CD4-positive, alpha-beta T cell treated with Interleukin-10 for 1 hour (primary cell): ENCODE data around the gene GSTT4.
"Not testable (repeated sequence)": the region's sequence is repeated elsewhere in the genome, so short reads cannot be mapped to it uniquely, and the experiment has no call there.

Experiments
- DNase-seq: peaks from one replicate; pipeline ENCODE4 v3.0.0-alpha.2; 2020

Gene GSTT4

GRCh38 chr22:23949764-23950163 lies 55.5 kb downstream of the GSTT4 start:
- not testable (repeated sequence) for DNase-seq
